Smooth muscle cell (in vitro differentiated cells): Measurements from ENCODE around the gene MBD5. TPM values are rescaled to one million over a fixed set of nuclear protein-coding genes. Genes with fewer than 3 reads are reported as not detected.

ENCODE experiments used
- DNase-seq: peaks from one replicate; lab custom pipeline; 2025; ENCODE audit not compliant: unreplicated experiment; lab: John Stamatoyannopoulos, UW
- H2AFZ ChIP-seq: fragments of 200-600 bp; sonication (generic); 2 replicates; pipeline ENCODE4 v1.6.0; 2016; ENCODE audit warnings: antibody characterized with exemption, low read depth, mild to moderate bottlenecking
- H3F3A ChIP-seq: fragments of 200-600 bp; sonication (generic); 2 replicates; pipeline ENCODE4 v1.6.0; 2017; ENCODE audit warnings: antibody characterized with exemption, low read depth
- H3K27ac ChIP-seq: fragments of 200-600 bp; sonication (generic); 2 replicates; pipeline ENCODE4 v1.5.1; 2016; ENCODE audit warnings: low read depth, mild to moderate bottlenecking
- H3K27me3 ChIP-seq: fragments of 200-600 bp; sonication (generic); 2 replicates; pipeline ENCODE4 v1.6.1; 2016; ENCODE audit warnings: low read depth, mild to moderate bottlenecking
- H3K36me3 ChIP-seq: fragments of 200-600 bp; sonication (generic); 2 replicates; pipeline ENCODE4 v1.5.1; 2016; ENCODE audit warnings: low read depth
- H3K4me1 ChIP-seq: fragments of 200-600 bp; sonication (generic); 2 replicates; pipeline ENCODE4 v1.5.1; 2016; ENCODE audit warnings: low read depth
- H3K4me2 ChIP-seq: fragments of 200-600 bp; sonication (generic); 2 replicates; pipeline ENCODE4 v1.6.0; 2016; ENCODE audit warnings: mild to moderate bottlenecking
- H3K4me3 ChIP-seq: fragments of 200-600 bp; sonication (generic); 2 replicates; pipeline ENCODE4 v1.5.1; 2016; ENCODE audit warnings: mild to moderate bottlenecking
- H3K79me2 ChIP-seq: fragments of 200-600 bp; sonication (generic); 2 replicates; pipeline ENCODE4 v1.6.0; 2016; ENCODE audit warnings: low read depth, mild to moderate bottlenecking
- H3K9ac ChIP-seq: fragments of 200-600 bp; sonication (generic); 2 replicates; pipeline ENCODE4 v1.6.0; 2016; ENCODE audit warnings: low read depth
- H3K9me3 ChIP-seq: fragments of 200-600 bp; sonication (generic); replicated peaks from 2 replicates; pipeline ENCODE4 v1.5.1; 2016; ENCODE audit warnings: low read depth
- H4K20me1 ChIP-seq: fragments of 200-600 bp; sonication (generic); 2 replicates; pipeline ENCODE4 v1.6.0; 2016; ENCODE audit warnings: low read depth
- CTCF ChIP-seq: fragments of 200-600 bp; sonication (generic); IDR thresholded peaks from 2 replicates; pipeline ENCODE4 v1.5.1; 2017; ENCODE audit warnings: borderline replicate concordance, mild to moderate bottlenecking, antibody characterized with exemption; ENCODE audit not compliant: insufficient read depth, poor library complexity, severe bottlenecking
- WGBS: methylation state at CpG from one replicate; pipeline ENCODE4 v1.1.7; 2016; ENCODE audit warnings: low lambda C conversion rate; 5-methylcytosine and 5-hydroxymethylcytosine counted together
- polyA plus RNA-seq: library from polyadenylated mRNA; unstranded; fragments of >200 nt; fragmentation: Nextera tagmentation; extraction: Ambion mirVana; gene quantifications from 2 replicates; pipeline ENCODE4 v1.2.1, GENCODE V29; 2016
- total RNA-seq: library from RNA; depleted of rRNA; stranded (reverse); fragments of >200 nt; gene quantifications from 2 replicates; pipeline ENCODE4 v1.2.3, GENCODE V29; 2014

Gene MBD5
- total and polyA plus RNA-seq, 2 experiments from 2014 or later: 25.7 to 31.2 TPM

GRCh38 chr2:148461876-148462275 lies 441.0 kb downstream of the MBD5 start:
- no peak for DNase-seq
- no peak overlapping the region for H2AFZ ChIP-seq
- H3K79me2 ChIP-seq: no peaks in the 10 kb centered on the region
- 96% methylated on average over 4 of the region's 4 CpGs for WGBS
- no peaks in the 10 kb centered on the region for H3K4me1 ChIP-seq
- H3K27ac ChIP-seq: no peak overlapping the region
- no peak for TF ChIP-seq CTCF
- H3K4me3 ChIP-seq: no peak overlapping the region
- no peaks in the 10 kb centered on the region for H3K27me3 ChIP-seq
- peaks cover 11% of the 10 kb centered on the region for H4K20me1 ChIP-seq
- no peaks in the 10 kb centered on the region for H3K36me3 ChIP-seq
- no peak overlapping the region for H3K4me2 ChIP-seq
- H3K9ac ChIP-seq: no peak overlapping the region
- no peaks in the 10 kb centered on the region for H3K9me3 ChIP-seq
- no peaks in the 10 kb centered on the region for H3F3A ChIP-seq

- Histone ChIP-seq H3K9me3 (no peaks in the 10 kb centered on the region), H3K4me1 (no peaks in the 10 kb centered on the region), H2AFZ (no peak overlapping the region), H4K20me1 (no peaks in the 10 kb centered on the region), H3K9ac (no peak overlapping the region), H3F3A (no peaks in the 10 kb centered on the region), H3K4me2 (no peak overlapping the region), H3K4me3 (no peak overlapping the region), H3K36me3 (no peaks in the 10 kb centered on the region), H3K79me2 (no peaks in the 10 kb centered on the region), H3K27ac (no peak overlapping the region), H3K27me3 (no peaks in the 10 kb centered on the region)
- TF ChIP-seq CTCF: no peak
- WGBS: 88% methylated on average over 1 of the region's 1 CpG
- no peak for DNase-seq
These were observed 454.7 kb downstream of the MBD5 start for GRCh38 chr2:148475626-148476025.

- Histone ChIP-seq H3K27ac (no peak overlapping the region), H3K9ac (no peak overlapping the region), H3F3A (no peaks in the 10 kb centered on the region), H3K27me3 (no peaks in the 10 kb centered on the region), H3K4me2 (no peak overlapping the region), H3K79me2 (no peaks in the 10 kb centered on the region), H2AFZ (no peak overlapping the region), H3K4me1 (no peaks in the 10 kb centered on the region), H3K9me3 (no peaks in the 10 kb centered on the region), H4K20me1 (no peaks in the 10 kb centered on the region), H3K36me3 (no peaks in the 10 kb centered on the region), H3K4me3 (no peak overlapping the region)
- TF ChIP-seq CTCF: no peak
- WGBS: 87% methylated on average over 3 of the region's 3 CpGs
- DNase-seq: no peak
These were observed 458.5 kb downstream of the MBD5 start for GRCh38 chr2:148479398-148479797.

- no peaks in the 10 kb centered on the region for H3F3A ChIP-seq
- no peak overlapping the region for H3K27ac ChIP-seq
- no peak overlapping the region for H3K9ac ChIP-seq
- no peaks in the 10 kb centered on the region for H3K79me2 ChIP-seq
- H3K4me3 ChIP-seq: no peak overlapping the region
- DNase-seq: no peak
- H3K4me1 ChIP-seq: no peaks in the 10 kb centered on the region
- no peaks in the 10 kb centered on the region for H3K9me3 ChIP-seq
- H3K36me3 ChIP-seq: no peaks in the 10 kb centered on the region
- no peaks in the 10 kb centered on the region for H4K20me1 ChIP-seq
- WGBS: 91% methylated on average over 4 of the region's 4 CpGs
- no peak overlapping the region for H2AFZ ChIP-seq
- no peak for TF ChIP-seq CTCF
- H3K4me2 ChIP-seq: no peak overlapping the region
- no peaks in the 10 kb centered on the region for H3K27me3 ChIP-seq
These were observed 462.8 kb downstream of the MBD5 start for GRCh38 chr2:148483665-148484064.
